ENCODE measurements around the gene SH3RF2. TPM values are rescaled to one million over a fixed set of nuclear protein-coding genes. Genes with fewer than 3 reads are reported as not detected.
"Not testable (repeated sequence)": the region's sequence is repeated elsewhere in the genome, so short reads cannot be mapped to it uniquely, and the experiment has no call there.

SH3RF2 gene
- total RNA-seq, 3 donors from 2014 or later, result 6.6 to 9.5 (median 9.4) TPM

DNA sequence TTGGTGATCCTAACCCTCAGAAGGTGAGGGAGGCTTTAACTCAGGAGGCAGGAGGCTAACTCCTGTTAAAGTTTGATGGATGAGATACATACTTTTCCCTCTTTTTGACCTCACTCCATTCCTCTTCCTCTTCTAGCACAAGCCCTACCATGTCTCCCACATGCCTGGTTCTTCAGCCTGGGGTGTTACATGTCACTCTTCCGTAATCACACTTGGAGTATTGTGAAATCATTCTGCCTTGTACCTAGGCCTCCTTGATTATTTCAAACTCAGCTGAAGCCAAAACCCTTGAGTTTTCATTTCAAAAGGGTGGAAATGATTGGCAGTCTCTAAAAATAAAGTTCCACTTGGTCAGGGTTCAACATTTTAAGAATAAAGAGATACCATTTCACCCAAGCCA is 167.2 kb downstream of the SH3RF2 start:
- Histone ChIP-seq H3K4me3 (no peak overlapping the region), H3K9me3 (no peaks in the 10 kb centered on the region), H3K4me1 (no peaks in the 10 kb centered on the region), H3K36me3 (no peaks in the 10 kb centered on the region), H3K27ac (no peak overlapping the region), H3K27me3 (no peaks in the 10 kb centered on the region)
- TF ChIP-seq, protein P1, sequence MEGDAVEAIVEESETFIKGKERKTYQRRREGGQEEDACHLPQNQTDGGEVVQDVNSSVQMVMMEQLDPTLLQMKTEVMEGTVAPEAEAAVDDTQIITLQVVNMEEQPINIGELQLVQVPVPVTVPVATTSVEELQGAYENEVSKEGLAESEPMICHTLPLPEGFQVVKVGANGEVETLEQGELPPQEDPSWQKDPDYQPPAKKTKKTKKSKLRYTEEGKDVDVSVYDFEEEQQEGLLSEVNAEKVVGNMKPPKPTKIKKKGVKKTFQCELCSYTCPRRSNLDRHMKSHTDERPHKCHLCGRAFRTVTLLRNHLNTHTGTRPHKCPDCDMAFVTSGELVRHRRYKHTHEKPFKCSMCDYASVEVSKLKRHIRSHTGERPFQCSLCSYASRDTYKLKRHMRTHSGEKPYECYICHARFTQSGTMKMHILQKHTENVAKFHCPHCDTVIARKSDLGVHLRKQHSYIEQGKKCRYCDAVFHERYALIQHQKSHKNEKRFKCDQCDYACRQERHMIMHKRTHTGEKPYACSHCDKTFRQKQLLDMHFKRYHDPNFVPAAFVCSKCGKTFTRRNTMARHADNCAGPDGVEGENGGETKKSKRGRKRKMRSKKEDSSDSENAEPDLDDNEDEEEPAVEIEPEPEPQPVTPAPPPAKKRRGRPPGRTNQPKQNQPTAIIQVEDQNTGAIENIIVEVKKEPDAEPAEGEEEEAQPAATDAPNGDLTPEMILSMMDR (IDR thresholded peaks at IDR 0.05), result no peak
- no peak for TF ChIP-seq POLR2AphosphoS5 (IDR thresholded peaks at IDR 0.05)
- TF ChIP-seq POLR2A (IDR thresholded peaks at IDR 0.05), result no peak
- intact Hi-C loops (cut with DNase I; ENCODE audit: low total_unique reads), result no loop called here
- no peak for DNase-seq (ENCODE audit: low spot score in 2 of 2)

DNA sequence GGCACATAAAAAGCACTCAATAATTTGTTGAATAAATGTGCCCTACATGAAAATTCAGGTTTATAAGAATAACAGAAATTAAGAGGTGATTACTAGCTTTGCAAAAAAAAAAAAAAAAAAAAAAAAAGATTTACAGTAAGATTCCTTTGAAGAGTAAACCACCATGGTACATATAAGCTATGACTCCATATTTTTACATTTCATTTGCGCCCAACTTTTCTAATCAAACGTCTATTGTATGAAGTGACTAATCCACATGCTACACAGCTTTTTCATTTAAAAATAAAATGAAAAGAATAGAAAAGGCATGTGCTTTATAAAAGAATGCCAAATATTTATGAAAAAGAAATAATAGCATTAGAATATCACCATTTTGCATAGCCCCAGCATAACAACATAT is 169.1 kb downstream of the SH3RF2 start, which contains the start of gene PLAC8L1:
Gene PLAC8L1, minus strand, starts transcription at position 101 of the 400 bp plus-strand sequence. CDS start 1,266 bp downstream, outside the sequence.
- DNase-seq (ENCODE audit: low spot score in 2 of 2), result no peak

DNA sequence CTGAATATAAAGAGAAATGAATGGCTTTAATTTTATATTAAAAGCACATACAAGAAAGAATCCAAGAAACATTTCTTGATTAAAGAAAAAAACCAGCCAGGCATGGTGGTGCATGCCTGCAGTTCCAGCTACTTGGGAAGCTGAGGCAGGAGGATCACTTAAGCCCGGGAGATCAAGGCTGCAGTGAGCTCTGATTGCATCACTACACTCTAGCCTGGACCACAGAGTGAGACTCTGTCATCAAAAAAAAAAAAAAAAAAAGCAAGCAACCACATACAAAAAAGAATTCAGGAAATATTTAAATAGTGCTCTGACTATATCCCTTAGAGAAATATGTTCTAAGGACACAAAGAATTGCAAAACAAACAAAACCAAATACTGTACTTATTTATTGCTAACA is 171.5 kb downstream of the SH3RF2 start:
- Histone ChIP-seq H3K27me3 (no peaks in the 10 kb centered on the region), H3K4me3 (no peak overlapping the region), H3K4me1 (no peaks in the 10 kb centered on the region), H3K36me3 (no peaks in the 10 kb centered on the region), H3K27ac (no peak overlapping the region), H3K9me3 (no peaks in the 10 kb centered on the region)
- TF ChIP-seq, protein P1 (IDR thresholded peaks at IDR 0.05), result no peak
- TF ChIP-seq POLR2A (IDR thresholded peaks at IDR 0.05), result no peak
- no peak for TF ChIP-seq POLR2AphosphoS5 (IDR thresholded peaks at IDR 0.05)
- intact Hi-C loops (cut with DNase I; ENCODE audit: low total_unique reads), result no loop called here
- no peak for DNase-seq (ENCODE audit: low spot score in 2 of 2)

More for the DNA sequence above, 169.1 kb downstream of the SH3RF2 start, which contains the start of gene PLAC8L1:
- TF ChIP-seq, protein P1 (IDR thresholded peaks at IDR 0.05), result no peak
- TF ChIP-seq POLR2AphosphoS5 (IDR thresholded peaks at IDR 0.05) (no peak), POLR2A (IDR thresholded peaks at IDR 0.05) (no peak)
- H3K4me1 ChIP-seq, result no peaks in the 10 kb centered on the region
- H3K4me3 ChIP-seq, result no peak within 1 kb of the TSS
- H3K27ac ChIP-seq, result no peak within 1 kb of the TSS
- H3K9me3 ChIP-seq, result no peaks in the 10 kb centered on the region
- H3K36me3 ChIP-seq, result no peaks in the 10 kb centered on the region
- intact Hi-C loops (cut with DNase I; ENCODE audit: low total_unique reads), result no loop called here
- H3K27me3 ChIP-seq, result no peaks in the 10 kb centered on the region

DNA sequence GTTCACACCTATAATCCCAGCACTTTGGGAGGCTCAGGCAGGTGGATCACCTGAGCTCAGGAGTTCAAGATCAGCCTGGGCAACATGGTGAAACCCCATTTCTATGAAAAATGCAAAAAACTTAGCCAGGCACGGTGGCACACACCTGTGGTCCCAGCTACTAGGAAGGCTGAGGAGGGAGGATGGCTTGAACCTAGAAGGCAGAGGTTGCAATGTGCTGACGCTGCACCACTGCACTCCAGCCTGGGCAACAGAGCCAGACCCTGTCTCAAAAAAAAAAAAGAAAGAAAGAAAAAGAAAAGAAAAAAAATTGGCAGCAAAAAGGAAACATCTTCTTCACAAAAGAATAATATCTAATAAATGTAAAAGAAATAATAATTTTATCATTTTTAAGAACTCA is 172.5 kb downstream of the SH3RF2 start:
- H3K4me3 ChIP-seq; H3K4me1 ChIP-seq; H3K9me3 ChIP-seq; H3K27ac ChIP-seq; intact Hi-C loops (cut with DNase I; ENCODE audit: low total_unique reads); DNase-seq (ENCODE audit: low spot score in 2 of 2); H3K36me3 ChIP-seq; H3K27me3 ChIP-seq: not testable (repeated sequence)

DNA sequence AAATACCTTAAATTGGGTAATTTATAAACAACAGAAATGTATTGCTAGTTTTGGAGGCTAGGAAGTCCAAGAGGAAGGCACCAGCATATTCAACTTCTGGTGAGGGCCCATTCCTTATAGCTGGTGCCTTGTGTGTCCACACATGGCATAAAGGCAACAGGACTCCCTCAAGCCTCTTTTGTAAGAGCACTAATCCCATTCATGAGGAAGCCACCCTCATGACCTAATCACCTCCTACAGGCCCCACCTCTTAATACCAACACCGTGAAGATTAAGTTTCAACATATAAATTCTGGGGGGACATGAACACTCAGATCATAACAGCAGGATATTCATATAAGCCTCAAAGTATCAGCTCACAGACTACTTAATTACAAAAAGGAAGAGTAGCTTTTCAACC is 173.0 kb downstream of the SH3RF2 start:
- Histone ChIP-seq H3K27ac (no peak overlapping the region), H3K9me3 (no peaks in the 10 kb centered on the region), H3K4me3 (no peak overlapping the region), H3K4me1 (no peaks in the 10 kb centered on the region), H3K27me3 (no peaks in the 10 kb centered on the region), H3K36me3 (no peaks in the 10 kb centered on the region)
- DNase-seq (ENCODE audit: low spot score in 2 of 2), result no peak
- intact Hi-C loops (cut with DNase I; ENCODE audit: low total_unique reads), result no loop called here
- TF ChIP-seq, protein P1 (IDR thresholded peaks at IDR 0.05), result no peak
- TF ChIP-seq POLR2A (IDR thresholded peaks at IDR 0.05) (no peak), POLR2AphosphoS5 (IDR thresholded peaks at IDR 0.05) (no peak)

DNA sequence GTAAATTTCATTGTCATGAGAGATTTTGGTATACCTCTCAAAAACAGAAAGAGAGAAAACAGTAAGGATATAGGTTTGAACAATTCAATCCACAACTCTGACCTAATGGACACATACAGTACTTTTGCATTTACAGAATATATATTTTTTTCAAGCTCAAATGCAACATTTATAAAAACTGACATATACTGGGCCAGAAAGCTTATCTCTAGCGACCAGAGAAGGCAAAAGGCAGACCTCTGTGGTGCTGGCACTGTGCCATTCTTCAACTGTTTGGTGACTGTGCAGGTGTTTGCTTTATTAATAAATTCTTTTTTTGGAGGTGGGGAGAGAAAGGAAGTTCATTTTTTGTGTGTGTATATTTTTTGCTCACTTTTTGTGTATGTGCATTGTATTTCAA is 175.0 kb downstream of the SH3RF2 start:
- no peaks in the 10 kb centered on the region for H3K4me1 ChIP-seq
- H3K36me3 ChIP-seq, result no peaks in the 10 kb centered on the region
- no peaks in the 10 kb centered on the region for H3K27me3 ChIP-seq
- no peak for DNase-seq (ENCODE audit: low spot score in 2 of 2)
- no peaks in the 10 kb centered on the region for H3K9me3 ChIP-seq
- no peak overlapping the region for H3K27ac ChIP-seq
- TF ChIP-seq POLR2A (IDR thresholded peaks at IDR 0.05) (no peak), POLR2AphosphoS5 (IDR thresholded peaks at IDR 0.05) (no peak)
- TF ChIP-seq, protein P1 (IDR thresholded peaks at IDR 0.05), result no peak
- intact Hi-C loops (cut with DNase I; ENCODE audit: low total_unique reads), result no loop called here
- H3K4me3 ChIP-seq, result no peak overlapping the region
